Vagina (tissue), 2 donors: Measurements from ENCODE around the gene CISH.

Source experiments
- POLR2A ChIP-seq, 2 donors: fragments of 450-650 bp; IDR thresholded peaks; one replicate each; pipeline ENCODE4 v1.6.1; 2017; ENCODE audit warnings: antibody characterized with exemption in 2 of 2, mild to moderate bottlenecking in 2 of 2, moderate library complexity in 2 of 2
- POLR2AphosphoS5 ChIP-seq, 2 donors: sonication (generic); formaldehyde crosslinking; IDR thresholded peaks; one replicate each; pipeline ENCODE4 v1.9.0; 2017; ENCODE audit warnings: antibody characterized with exemption in 2 of 2, mild to moderate bottlenecking in 2 of 2, low read depth in 1 of 2; ENCODE audit not compliant: insufficient read depth in 1 of 2
- TF ChIP-seq, protein P1 (sequence below), 3 experiments: fragments of 450-650 bp in 2 of 3; fragments of 200-600 bp in 1 of 3; sonication (generic) in 1 of 3; IDR thresholded peaks; one replicate each; pipeline ENCODE4 v1.5.1; 2017 to 2019; ENCODE audit warnings: antibody characterized with exemption in 3 of 3, mild to moderate bottlenecking in 2 of 3, moderate library complexity in 2 of 3

DNA sequence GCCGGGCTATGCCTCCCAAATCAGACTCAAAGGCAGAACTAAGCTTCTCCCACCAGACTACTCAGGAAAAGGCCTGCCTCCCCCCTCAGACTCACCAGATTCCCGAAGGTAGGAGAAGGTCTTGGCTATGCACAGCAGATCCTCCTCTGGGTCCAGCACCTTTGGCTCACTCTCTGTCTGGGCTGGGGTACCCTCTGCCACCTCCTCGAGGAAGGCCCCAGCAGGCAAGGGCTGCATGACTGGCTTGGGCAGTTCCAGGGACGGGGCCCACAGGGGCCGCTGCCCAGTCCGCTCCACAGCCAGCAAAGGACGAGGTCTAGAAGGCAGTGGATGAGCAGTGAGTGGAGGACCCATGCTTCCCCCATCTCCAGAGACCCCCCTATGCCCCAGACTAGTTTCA lies 3.3 kb downstream of the CISH start:
- TF ChIP-seq, protein P1, sequence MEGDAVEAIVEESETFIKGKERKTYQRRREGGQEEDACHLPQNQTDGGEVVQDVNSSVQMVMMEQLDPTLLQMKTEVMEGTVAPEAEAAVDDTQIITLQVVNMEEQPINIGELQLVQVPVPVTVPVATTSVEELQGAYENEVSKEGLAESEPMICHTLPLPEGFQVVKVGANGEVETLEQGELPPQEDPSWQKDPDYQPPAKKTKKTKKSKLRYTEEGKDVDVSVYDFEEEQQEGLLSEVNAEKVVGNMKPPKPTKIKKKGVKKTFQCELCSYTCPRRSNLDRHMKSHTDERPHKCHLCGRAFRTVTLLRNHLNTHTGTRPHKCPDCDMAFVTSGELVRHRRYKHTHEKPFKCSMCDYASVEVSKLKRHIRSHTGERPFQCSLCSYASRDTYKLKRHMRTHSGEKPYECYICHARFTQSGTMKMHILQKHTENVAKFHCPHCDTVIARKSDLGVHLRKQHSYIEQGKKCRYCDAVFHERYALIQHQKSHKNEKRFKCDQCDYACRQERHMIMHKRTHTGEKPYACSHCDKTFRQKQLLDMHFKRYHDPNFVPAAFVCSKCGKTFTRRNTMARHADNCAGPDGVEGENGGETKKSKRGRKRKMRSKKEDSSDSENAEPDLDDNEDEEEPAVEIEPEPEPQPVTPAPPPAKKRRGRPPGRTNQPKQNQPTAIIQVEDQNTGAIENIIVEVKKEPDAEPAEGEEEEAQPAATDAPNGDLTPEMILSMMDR (IDR thresholded peaks at IDR 0.05): no peak
- TF ChIP-seq POLR2A (IDR thresholded peaks at IDR 0.05) (no peak), POLR2AphosphoS5 (IDR thresholded peaks at IDR 0.05; ENCODE audit: insufficient read depth in 1 of 2, low read depth in 1 of 2) (no peak)
